Activated naive CD8-positive, alpha-beta T cell (primary cell): ENCODE measurements around the gene SCG5.

Experiments used
- H3K27ac Mint-ChIP-seq: one replicate; pipeline ENCODE4 v1.8.0; 2021; ENCODE audit warnings: mixed read lengths
- H3K27me3 Mint-ChIP-seq: one replicate; pipeline ENCODE4 v1.8.0; 2021; ENCODE audit warnings: mixed read lengths
- H3K36me3 Mint-ChIP-seq: one replicate; pipeline ENCODE4 v1.8.0; 2021; ENCODE audit warnings: mixed read lengths
- H3K4me1 Mint-ChIP-seq: one replicate; pipeline ENCODE4 v1.8.0; 2021; ENCODE audit warnings: low read depth, mixed read lengths
- H3K4me3 Mint-ChIP-seq: one replicate; pipeline ENCODE4 v1.8.0; 2021; ENCODE audit warnings: mild to moderate bottlenecking, mixed read lengths
- H3K9me3 Mint-ChIP-seq: one replicate; pipeline ENCODE4 v1.8.0; 2021; ENCODE audit warnings: low read depth, mixed read lengths

SCG5 gene

GRCh38 chr15:32698773-32699390, 57.4 kb downstream of the SCG5 start:
- Mint-ChIP-seq H3K27ac (no peak overlapping the region), H3K4me1 (no peaks in the 10 kb centered on the region), H3K27me3 (peaks cover 8% of the 10 kb centered on the region)

GRCh38 chr15:32700501-32701150, 59.1 kb downstream of the SCG5 start:
- Mint-ChIP-seq H3K27ac (no peak overlapping the region), H3K9me3 (no peaks in the 10 kb centered on the region), H3K4me1 (no peaks in the 10 kb centered on the region), H3K27me3 (peaks cover 14% of the 10 kb centered on the region), H3K4me3 (no peak overlapping the region), H3K36me3 (no peaks in the 10 kb centered on the region)

More at GRCh38 chr15:32698773-32699390, 57.4 kb downstream of the SCG5 start:
- Mint-ChIP-seq H3K36me3 (no peaks in the 10 kb centered on the region), H3K9me3 (no peaks in the 10 kb centered on the region), H3K4me3 (no peak overlapping the region)

GRCh38 chr15:32701863-32702262, 60.4 kb downstream of the SCG5 start:
- no peaks in the 10 kb centered on the region for H3K36me3 Mint-ChIP-seq
- no peaks in the 10 kb centered on the region for H3K9me3 Mint-ChIP-seq
- no peak overlapping the region for H3K27ac Mint-ChIP-seq
- no peaks in the 10 kb centered on the region for H3K4me1 Mint-ChIP-seq
- H3K27me3 Mint-ChIP-seq = peaks cover 18% of the 10 kb centered on the region
- no peak overlapping the region for H3K4me3 Mint-ChIP-seq

GRCh38 chr15:32704395-32704981, 63.0 kb downstream of the SCG5 start:
- no peaks in the 10 kb centered on the region for H3K36me3 Mint-ChIP-seq
- H3K9me3 Mint-ChIP-seq = no peaks in the 10 kb centered on the region
- no peak overlapping the region for H3K27ac Mint-ChIP-seq
- no peaks in the 10 kb centered on the region for H3K4me1 Mint-ChIP-seq
- peaks cover 18% of the 10 kb centered on the region for H3K27me3 Mint-ChIP-seq
- H3K4me3 Mint-ChIP-seq = no peak overlapping the region

- no peaks in the 10 kb centered on the region for H3K4me1 Mint-ChIP-seq
- no peak overlapping the region for H3K4me3 Mint-ChIP-seq
- H3K27ac Mint-ChIP-seq = no peak overlapping the region
- H3K9me3 Mint-ChIP-seq = no peaks in the 10 kb centered on the region
- no peaks in the 10 kb centered on the region for H3K36me3 Mint-ChIP-seq
- peaks cover 21% of the 10 kb centered on the region for H3K27me3 Mint-ChIP-seq
Observed at GRCh38 chr15:32705446-32705845, 63.9 kb downstream of the SCG5 start.

- peaks cover 22% of the 10 kb centered on the region for H3K27me3 Mint-ChIP-seq
- no peaks in the 10 kb centered on the region for H3K36me3 Mint-ChIP-seq
- H3K4me3 Mint-ChIP-seq = no peak overlapping the region
- H3K27ac Mint-ChIP-seq = no peak overlapping the region
- H3K9me3 Mint-ChIP-seq = no peaks in the 10 kb centered on the region
- no peaks in the 10 kb centered on the region for H3K4me1 Mint-ChIP-seq
Observed at GRCh38 chr15:32706704-32707103, 65.2 kb downstream of the SCG5 start.

GRCh38 chr15:32707436-32707835, 65.9 kb downstream of the SCG5 start:
- Mint-ChIP-seq H3K4me3 (no peak overlapping the region), H3K27me3 (peaks cover 22% of the 10 kb centered on the region), H3K27ac (no peak overlapping the region), H3K4me1 (no peaks in the 10 kb centered on the region), H3K36me3 (no peaks in the 10 kb centered on the region), H3K9me3 (no peaks in the 10 kb centered on the region)

GRCh38 chr15:32709295-32710033, 68.0 kb downstream of the SCG5 start:
- H3K36me3 Mint-ChIP-seq = no peaks in the 10 kb centered on the region
- no peaks in the 10 kb centered on the region for H3K9me3 Mint-ChIP-seq
- H3K27ac Mint-ChIP-seq = no peak overlapping the region
- peaks cover 26% of the 10 kb centered on the region for H3K27me3 Mint-ChIP-seq
- H3K4me1 Mint-ChIP-seq = no peaks in the 10 kb centered on the region
- H3K4me3 Mint-ChIP-seq = no peak overlapping the region

- no peaks in the 10 kb centered on the region for H3K36me3 Mint-ChIP-seq
- peaks cover 37% of the 10 kb centered on the region for H3K27me3 Mint-ChIP-seq
- no peak overlapping the region for H3K27ac Mint-ChIP-seq
- H3K4me3 Mint-ChIP-seq = no peak overlapping the region
- no peaks in the 10 kb centered on the region for H3K9me3 Mint-ChIP-seq
- H3K4me1 Mint-ChIP-seq = peaks cover 18% of the 10 kb centered on the region
Observed at GRCh38 chr15:32715276-32715675, 73.8 kb downstream of the SCG5 start.

- H3K4me3 Mint-ChIP-seq = peak overlapping the region; percentile 4
Observed at GRCh38 chr15:32716216-32716914, 74.9 kb downstream of the SCG5 start.

GRCh38 chr15:32716915-32717425, 75.5 kb downstream of the SCG5 start:
- H3K27me3 Mint-ChIP-seq = peaks cover 40% of the 10 kb centered on the region
- H3K4me1 Mint-ChIP-seq = peaks cover 18% of the 10 kb centered on the region
- no peak overlapping the region for H3K27ac Mint-ChIP-seq
- peak overlapping the region; percentile 4 for H3K4me3 Mint-ChIP-seq
- no peaks in the 10 kb centered on the region for H3K36me3 Mint-ChIP-seq
- H3K9me3 Mint-ChIP-seq = no peaks in the 10 kb centered on the region

More at GRCh38 chr15:32716216-32716914, 74.9 kb downstream of the SCG5 start:
- Mint-ChIP-seq H3K9me3 (no peaks in the 10 kb centered on the region), H3K27ac (no peak overlapping the region), H3K36me3 (no peaks in the 10 kb centered on the region), H3K27me3 (peaks cover 41% of the 10 kb centered on the region), H3K4me1 (peaks cover 18% of the 10 kb centered on the region)

- no peak within 1 kb of the TSS for H3K27ac Mint-ChIP-seq
- H3K9me3 Mint-ChIP-seq = no peaks in the 10 kb centered on the region
- peaks cover 18% of the 10 kb centered on the region for H3K4me1 Mint-ChIP-seq
- peak within 1 kb of the TSS; percentile 44 for H3K4me3 Mint-ChIP-seq
- H3K27me3 Mint-ChIP-seq = peaks cover 43% of the 10 kb centered on the region
- no peaks in the 10 kb centered on the region for H3K36me3 Mint-ChIP-seq
Observed at GRCh38 chr15:32717426-32718226, 76.1 kb downstream of the SCG5 start, which contains the start of gene GREM1. Gene GREM1 (plus strand): TSS chr15:32718004. CDS start chr15:32730691, 12,687 bp downstream.

GRCh38 chr15:32718227-32718820, 76.8 kb downstream of the SCG5 start:
- Mint-ChIP-seq H3K36me3 (no peaks in the 10 kb centered on the region), H3K27ac (no peak overlapping the region), H3K9me3 (no peaks in the 10 kb centered on the region), H3K4me1 (peaks cover 18% of the 10 kb centered on the region), H3K4me3 (no peak overlapping the region), H3K27me3 (peaks cover 43% of the 10 kb centered on the region)
